ENCODE measurements around the gene ADAM19.

GRCh38 chr5:157549954-157550549 lies 25.5 kb downstream of the ADAM19 start:
- TF ChIP-seq, protein P1, sequence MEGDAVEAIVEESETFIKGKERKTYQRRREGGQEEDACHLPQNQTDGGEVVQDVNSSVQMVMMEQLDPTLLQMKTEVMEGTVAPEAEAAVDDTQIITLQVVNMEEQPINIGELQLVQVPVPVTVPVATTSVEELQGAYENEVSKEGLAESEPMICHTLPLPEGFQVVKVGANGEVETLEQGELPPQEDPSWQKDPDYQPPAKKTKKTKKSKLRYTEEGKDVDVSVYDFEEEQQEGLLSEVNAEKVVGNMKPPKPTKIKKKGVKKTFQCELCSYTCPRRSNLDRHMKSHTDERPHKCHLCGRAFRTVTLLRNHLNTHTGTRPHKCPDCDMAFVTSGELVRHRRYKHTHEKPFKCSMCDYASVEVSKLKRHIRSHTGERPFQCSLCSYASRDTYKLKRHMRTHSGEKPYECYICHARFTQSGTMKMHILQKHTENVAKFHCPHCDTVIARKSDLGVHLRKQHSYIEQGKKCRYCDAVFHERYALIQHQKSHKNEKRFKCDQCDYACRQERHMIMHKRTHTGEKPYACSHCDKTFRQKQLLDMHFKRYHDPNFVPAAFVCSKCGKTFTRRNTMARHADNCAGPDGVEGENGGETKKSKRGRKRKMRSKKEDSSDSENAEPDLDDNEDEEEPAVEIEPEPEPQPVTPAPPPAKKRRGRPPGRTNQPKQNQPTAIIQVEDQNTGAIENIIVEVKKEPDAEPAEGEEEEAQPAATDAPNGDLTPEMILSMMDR (IDR thresholded peaks at IDR 0.05), result no peak
- TF ChIP-seq ZFX (IDR thresholded peaks at IDR 0.05; ENCODE audit: borderline replicate concordance), result no peak

Data from 22Rv1 (cell line).